SIG-M5 treated with dmso at 0.1 percent for 504 hours (cell line): ENCODE measurements around the gene RILPL2.
"Not testable (repeated sequence)": the region's sequence is repeated elsewhere in the genome, so short reads cannot be mapped to it uniquely, and the experiment has no call there.

Source experiments
- DNase-seq: peaks from one replicate; lab custom pipeline; 2025; ENCODE audit not compliant: unreplicated experiment; lab: John Stamatoyannopoulos, UW

RILPL2 gene

DNA sequence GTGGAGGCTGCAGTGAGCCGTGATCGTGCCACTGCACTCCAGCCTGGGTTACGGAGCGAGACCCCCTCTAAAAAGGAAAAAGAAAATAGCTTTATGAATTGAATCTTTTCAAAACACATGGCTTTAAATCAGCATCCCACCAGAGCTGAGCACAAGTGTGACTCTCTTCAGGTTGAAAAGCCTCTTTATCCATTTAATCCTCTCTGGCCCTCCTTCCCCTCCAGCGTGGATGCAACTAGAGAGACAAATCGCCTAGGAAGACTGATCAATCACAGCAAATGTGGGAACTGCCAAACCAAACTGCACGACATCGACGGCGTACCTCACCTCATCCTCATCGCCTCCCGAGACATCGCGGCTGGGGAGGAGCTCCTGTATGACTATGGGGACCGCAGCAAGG, 29.2 kb downstream of the RILPL2 start:
- not testable (repeated sequence) for DNase-seq

DNA sequence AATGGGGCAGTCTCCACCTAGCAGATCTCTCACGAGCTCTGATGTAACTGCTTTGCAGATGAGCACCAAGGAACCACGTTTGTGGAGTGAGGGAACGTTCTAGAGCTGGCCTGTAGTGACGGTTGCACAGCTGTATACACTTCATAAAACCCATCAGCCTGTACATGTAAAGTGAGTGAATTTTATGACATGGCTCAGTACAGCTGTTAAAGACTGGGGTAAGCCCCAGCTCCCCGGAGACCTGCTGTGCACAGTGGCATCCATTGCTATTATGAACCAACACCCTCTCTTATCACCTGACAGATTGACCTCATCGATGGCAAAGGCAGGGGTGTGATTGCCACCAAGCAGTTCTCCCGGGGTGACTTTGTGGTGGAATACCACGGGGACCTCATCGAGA, 31.9 kb downstream of the RILPL2 start:
- DNase-seq: no peak

DNA sequence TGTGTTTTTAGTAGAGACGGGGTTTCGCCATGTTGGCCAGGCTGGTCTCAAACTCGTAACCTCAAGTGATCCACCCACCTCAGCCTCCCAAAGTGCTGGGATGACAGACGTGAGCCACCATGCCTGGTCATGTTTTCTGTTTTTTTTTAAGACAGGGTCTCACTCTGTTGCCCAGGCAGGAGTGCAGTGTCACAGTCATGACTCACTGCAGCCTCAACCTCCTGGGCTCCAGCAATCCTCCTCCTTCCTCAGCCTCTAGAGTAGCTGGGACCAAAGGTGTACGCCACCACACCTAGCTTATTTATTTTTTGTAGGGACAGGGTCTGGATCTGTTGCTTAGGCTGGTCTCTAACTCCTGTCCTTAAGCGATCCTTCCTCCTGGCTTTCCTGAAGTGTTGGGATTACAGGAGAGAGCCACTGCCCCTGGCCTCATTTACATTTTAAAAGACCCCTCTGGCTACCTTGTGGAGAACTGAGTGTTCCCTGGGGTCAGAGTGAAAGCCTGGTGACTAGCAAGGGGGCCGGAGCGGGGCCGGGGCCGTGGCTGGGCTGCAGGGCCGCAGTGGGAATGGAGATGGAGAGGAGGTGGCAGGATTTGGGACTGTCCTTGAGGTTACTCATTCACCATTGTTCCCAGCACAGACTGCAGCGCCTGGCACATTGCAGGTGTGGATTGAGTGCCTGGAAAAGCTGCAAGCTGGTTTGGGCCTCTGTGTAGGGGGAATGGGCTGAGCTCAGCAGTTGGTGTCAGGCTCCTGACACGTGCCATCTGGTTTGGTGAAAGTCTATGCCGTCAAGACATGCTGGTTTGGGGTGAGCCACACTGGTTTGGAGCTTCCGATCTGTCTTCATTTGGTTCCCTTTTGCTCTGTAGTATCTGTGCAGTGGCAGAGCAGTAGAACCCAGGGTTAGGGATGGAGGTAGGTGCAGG, 34.5 kb downstream of the RILPL2 start:
- no peak for DNase-seq

DNA sequence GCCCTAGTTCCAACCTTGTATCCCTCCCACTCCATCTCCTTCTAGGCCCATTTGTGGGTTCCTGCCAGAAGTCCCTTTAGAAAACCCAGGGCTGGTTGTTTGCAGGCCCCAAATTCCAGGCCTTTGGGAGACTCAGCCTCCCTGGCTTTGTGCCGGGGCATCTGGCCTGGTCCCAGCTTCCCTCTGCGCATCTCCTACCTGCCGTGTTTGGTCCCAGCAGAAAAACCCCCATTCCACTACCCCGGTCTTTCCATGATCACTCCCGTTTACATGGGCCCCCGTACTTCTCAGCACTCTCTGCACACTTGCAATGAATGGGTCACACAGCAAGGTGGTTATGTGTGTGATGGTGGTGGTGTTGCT, 37.2 kb downstream of the RILPL2 start:
- no peak for DNase-seq

DNA sequence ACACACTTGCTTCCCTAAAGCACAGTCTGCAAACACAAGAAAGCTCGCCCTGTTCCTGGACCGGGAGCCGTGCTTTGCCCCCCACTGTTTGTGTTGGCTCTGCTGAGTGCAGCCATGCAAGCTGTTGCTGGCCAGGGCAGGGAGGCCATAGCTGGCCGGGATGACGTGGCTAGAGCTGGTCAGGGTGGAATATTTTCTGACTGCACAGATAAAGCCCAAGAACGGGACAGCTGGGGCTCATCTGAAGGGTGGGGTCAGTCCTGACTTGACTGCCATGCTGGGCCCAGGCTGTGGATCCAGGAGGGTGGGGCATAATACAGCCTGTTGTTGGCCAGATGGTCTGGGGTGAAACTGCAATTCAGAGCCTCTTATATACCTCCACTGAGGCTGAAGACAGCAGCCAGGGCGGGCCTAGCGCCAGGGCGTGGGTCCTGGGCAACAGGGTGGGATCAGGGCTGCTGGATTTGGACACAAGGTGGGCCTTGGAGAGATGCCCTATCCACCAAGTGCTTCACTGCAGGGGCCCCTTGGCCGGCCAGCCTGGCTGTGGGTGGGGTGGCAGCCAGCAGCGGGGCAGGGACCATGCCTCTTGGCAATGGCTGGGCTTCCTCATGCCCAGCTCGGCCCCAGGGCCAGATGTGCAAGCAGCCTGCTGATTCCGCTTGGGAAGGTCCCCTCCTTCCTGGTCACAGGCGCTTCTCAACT, 37.8 kb downstream of the RILPL2 start:
- no peak for DNase-seq

DNA sequence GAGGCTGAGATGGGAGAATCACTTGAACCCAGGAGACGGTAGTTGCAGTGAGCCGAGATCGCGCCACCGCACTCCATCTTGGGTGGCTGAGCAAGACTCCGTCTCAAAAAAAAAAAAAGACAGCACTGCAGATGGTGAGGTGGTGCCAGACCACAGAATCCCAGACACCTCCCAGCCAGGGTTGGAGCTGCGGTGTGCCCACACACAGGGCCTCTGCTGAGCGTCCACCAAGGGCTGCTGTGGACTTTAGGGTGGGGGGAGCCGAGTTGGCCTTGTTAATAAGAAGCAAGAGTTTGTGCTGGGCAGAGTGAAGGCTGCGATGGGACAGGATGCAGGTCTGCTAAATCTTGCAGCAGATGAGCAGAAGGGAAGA, 38.3 kb downstream of the RILPL2 start:
- DNase-seq: no peak

DNA sequence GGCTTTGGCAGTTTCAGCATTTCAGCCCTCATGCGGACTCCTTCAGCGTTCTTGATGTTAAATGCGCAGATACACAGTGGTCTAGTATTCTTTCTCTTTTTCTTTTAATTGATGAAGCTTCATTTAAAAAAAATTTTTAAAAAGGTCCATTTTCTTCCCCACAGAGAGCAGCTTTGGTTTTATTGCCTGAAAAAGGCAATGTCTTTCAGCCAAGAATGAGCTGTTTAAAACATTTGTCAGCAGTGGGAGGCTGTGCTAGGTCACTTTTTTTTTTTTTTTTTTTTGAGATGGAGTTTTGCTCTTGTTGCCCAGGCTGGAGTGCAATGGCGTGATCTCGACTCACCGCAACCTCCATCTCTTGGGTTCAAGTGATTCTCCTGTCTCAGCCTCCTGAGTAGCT, 39.1 kb downstream of the RILPL2 start:
- DNase-seq: no peak

DNA sequence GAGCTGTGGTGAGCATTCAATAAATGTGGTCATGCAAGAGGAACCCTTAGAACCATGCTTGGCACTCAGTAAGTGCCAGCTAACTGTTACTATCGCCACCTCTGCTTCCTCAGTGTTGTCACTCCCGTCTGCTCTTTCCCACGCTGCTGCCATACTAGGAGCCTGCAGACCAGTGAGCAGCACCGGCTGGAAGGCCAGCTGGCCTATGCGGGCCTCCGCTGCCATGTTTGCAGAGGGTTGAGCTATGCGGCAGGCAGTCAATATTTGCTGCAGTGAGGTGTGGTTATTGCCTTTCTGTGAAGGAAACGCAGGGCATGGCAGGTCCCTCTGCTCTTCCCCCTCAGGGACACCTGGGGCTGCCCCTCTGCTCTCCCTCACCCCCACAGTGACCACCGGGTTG, 39.5 kb downstream of the RILPL2 start:
- DNase-seq: no peak

DNA sequence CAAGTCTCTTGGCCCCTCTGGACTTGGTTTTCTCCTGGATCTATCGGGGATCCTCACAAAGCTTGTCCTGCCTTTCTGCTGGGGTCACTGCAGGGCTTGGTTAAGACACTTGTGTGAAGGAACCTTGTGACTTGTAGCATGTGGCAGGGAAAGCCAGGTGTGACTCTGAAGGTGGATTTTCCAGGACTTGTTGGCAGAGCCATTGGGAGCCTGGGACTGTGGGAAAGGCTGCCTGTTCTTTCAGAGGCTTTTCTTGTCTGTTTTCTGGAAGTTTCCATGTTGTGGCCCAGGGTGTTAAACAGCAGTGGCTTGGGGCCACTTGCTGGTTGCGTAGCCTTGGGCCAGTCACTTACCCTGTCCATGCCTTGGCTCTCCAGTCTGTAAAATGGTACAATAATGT, 39.9 kb downstream of the RILPL2 start:
- no peak for DNase-seq

DNA sequence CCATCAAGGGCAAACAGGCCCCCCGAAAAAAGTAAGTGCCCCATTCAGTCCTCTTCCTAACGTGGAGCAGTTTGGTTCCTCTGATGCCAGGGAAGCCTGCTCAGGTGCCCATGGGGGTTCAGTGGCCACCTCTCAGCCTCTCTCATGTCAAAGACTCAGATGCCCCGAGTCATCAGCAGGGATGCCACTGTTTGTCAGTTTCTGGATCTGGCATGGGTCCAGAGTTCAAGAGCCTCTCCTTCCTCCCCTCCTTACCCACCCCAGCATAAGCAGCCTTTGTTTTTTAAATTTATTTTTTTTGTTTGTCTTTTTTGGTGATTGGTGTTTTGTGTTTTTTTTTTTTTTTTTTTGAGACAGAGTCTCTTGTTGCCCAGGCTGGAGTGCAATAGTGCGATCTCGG, 41.2 kb downstream of the RILPL2 start:
- DNase-seq: no peak

DNA sequence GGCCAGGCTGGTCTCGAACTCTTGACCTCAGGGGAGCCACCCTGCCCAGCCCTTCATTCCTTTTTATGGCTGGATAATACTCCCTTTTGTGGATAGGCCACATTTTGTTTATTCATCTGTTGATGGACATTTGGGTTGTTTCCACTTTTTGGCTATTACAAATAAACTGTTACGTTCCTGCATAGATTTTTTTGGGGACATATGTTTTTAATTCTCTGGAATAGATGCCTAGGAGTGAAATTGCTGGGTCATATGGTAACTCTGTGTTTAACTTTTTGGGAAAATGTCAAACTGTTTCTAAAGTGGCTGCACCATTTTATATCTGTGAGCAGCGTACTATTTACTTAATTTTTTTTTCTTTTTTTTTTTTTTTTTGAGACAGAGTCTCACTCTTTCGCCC, 42.7 kb downstream of the RILPL2 start:
- DNase-seq: no peak

DNA sequence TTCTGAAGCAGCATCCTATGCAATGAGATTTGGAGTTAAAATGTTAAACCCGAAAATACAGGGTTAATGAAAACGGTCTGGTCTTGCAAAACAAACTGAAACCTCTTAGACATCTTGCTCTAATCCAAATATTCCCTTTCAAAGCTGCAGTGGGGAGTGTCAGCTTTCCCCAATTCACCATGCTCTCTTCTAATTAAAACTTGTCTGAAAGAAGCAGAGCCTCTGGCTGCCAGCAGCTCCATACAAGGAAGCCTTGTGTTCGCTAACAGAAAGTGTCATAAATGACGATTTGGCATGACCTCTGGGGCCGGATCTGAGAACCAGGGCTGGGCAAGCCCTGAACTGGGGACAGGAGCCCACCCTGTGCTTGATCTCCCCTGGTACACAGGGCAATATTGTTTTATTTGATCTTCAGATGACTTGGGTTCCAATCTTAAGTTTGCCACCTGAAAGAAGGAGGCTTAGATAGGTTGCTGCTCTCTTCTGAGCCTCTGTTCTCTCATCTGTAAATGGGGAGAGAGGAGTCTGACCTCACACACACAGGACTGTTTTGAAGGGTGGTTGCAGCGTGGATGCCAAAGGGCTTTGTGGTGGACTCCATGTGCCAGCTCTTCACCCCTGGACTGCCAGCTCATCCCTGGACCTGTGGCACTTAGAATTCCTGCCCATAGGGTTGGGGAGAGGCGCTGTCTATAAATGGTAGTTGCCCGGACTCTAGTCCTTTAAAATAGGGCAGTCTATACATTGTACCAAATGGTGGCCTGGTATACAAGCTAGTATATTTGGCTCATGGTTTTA, 44.7 kb downstream of the RILPL2 start:
- DNase-seq: no peak

DNA sequence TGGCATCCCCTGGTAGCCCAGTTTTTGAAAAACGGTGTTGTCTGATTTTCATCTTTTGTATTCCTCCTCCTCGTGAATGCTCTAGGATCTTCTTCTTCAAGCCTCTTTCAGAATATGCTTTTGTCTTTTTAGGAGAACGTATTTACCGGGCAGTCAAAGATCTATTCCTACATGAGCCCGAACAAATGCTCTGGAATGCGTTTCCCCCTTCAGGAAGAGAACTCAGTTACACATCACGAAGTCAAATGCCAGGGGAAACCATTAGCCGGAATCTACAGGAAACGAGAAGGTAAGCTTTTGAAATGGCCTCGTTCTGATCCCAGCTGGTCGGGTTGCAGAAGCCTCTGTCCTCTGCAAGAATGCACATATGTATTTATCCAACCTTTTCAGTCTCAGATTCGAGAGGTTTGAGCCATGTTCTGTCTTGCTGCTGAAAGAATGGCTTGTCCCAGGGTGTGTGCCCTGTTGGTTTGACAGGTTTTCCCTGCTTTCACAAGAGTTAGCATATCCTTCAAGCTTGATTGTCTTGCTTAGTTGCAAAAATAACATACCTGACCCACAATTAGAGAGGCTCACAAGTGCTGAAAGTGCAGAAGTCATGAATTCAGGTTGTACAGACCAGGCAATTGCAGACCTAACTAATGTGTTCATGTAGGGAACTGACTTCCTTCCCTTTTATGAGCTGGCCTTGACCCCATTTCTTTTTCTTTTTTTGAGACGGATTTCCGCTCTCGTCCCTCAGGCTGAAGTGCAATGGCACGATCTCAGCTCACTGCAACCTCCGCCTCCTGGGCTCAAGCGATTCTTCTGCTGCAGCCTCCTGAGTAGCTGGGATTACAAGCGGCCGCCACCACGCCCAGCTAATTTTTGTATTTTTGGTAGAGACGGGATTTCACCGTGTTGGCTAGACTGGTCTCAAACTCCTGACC, 45.7 kb downstream of the RILPL2 start:
- DNase-seq: no peak

DNA sequence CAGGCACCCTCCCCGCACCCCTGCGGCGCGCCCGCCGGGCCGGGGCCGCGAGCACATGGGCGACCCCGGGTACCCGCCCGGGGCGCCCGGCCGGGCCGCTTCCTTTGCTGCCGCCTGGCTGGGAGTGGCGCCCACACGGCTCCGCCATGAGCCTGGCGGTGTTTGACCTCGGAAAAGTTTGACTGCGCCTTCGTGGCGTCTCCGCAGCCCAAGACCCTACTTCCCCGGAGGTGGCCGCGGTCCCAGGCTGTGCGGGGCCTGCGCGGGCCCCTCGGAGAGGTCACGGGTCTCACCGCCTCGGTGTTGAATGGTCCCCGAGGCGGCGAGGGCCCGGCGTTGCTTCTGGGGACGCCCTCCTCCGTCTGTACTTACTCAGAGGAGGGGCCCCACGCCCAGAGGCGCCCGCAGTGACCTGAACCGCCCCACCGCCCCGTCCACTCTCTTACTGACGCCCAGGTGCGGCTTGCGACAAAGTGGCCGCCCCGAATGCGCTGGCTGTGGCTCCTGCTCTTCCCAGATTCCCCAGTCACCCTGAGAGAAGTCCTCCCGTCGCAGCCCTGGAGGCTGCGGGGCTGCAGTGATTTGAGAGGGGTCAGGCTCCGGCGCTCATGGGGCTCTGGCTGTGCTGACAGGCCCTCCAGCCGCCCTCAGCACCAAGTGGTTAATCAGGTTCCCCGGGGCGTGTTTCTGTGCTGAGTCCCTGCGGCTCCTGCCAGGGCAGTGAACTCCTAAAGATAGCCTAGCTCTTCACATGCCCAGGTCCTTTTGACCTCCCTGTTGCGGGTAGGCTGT, 46.7 kb downstream of the RILPL2 start:
- DNase-seq: peak; percentile 14

DNA sequence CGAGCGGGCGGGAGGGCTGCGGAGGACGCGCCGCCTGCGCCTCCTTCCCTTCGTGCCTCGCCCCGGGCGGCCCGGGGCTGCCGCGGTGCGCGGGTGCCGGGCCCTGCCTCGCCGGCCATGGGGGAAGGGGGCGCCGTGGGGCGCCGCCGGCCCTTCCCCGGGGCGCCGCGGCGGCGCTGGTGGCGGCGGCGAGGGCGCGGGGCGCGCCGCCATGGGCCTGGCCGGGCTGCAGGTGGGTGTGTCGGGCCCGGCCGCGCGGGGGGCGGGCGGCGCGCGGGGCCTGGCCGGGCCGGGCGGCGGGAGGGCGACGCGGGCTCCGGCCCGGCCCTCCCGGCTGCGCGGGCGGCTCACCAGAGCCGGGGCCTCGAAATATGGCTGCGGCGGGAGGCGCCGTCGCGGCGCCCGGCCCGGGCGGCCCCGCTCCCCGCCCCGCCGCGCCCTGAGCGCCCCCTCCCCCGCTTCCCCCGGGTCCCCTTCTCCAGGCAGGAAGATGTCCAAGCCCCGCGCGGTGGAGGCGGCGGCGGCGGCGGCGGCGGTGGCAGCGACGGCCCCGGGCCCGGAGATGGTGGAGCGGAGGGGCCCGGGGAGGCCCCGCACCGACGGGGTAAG, 47.4 kb downstream of the RILPL2 start:
- DNase-seq: no peak

DNA sequence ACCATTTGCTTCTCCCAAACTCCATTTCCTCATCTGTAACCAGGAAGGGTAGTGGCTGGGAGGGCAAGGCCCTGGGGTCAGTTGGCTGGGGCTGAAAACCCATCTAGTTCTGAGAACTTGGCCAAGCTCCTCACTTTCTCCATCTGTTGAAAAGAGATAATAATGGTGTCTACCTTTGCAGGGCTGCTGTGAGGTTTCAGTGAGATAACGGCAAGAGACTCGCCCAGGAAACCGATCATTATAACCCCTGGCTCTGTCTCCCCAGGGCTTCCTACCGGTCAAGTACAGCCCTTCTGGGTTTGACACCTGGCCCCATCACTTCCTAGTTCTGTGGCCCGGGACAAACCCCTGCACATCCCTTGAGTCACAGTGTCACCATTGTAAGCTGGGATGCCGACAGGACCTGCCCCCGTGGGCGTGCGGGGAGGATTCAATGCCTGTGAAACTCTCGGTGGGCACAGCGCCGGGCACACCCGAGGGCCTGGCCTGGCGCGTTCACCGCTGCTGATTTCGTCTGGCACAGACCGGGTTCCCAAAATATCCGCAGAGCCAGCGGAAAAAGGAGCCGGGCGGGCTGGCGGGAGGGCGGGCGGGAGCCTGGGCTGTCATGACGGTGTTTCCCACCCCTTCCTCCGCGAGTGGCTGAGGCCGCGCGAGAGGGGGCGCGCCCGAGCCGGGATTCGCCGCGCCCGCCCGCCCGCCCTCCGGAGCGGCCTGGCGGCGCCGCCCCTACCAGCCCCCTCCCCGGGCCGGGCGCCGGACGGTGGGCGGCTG, 48.1 kb downstream of the RILPL2 start:
- peak; percentile 73 for DNase-seq

DNA sequence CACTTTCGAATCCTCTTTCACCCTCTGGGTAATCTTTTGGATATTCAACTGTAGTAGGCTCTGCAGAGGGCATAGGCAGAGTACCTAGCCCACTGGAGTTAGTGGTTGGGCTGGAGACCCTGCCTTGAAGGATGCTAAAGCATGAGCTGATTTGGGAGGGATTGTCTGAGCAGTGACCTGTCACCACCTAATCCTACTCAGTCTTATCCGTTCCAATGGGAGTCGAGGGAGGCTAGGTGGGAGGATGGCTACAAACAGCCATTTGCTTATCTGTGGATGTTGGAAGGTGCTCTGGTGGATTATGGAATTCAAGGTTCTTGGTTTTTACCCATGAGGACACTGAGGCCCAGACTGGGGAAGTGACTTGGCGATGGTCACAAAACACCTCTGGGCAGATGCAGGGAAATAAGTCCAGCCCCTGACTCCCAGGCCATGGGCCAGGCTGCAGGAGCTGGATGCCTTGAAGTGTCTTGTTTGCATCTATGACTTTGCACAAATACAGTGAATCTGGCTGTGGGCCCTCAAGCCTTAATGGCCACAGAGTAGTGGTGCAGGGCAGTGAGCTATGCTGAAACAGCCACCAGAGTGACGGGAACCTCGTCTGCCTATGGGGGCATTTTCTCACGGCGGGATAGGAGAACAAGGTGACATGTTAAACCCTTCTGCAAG, 48.8 kb downstream of the RILPL2 start:
- no peak for DNase-seq

DNA sequence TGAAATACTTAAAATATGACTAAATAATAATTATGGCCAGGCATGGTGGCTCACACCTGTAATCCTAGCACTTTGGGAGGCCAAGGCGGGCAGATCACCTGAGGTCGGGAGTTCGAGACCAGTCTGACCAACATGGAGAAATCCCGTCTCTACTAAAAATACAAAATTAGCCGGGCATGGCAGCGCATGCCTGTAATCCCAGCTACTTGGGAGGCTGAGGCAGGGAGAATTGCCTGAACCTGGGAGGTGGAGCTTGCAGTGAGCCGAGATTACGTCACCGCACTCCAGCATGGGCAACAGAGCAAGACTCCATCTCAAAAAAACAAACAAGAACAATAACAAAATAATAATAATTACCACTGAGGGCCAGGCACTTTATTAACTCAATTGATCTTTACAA, 50.9 kb downstream of the RILPL2 start:
- not testable (repeated sequence) for DNase-seq
